K562 (cell line): ENCODE data around the gene CNOT2. TPM values are rescaled to one million over a fixed set of nuclear protein-coding genes. Genes with fewer than 3 reads are reported as not detected.

Source experiments
- AFF1 ChIP-seq, 2 experiments: fragments of 450-650 bp; IDR thresholded peaks; 2 replicates each; pipeline ENCODE4 v1.6.1; 2018; ENCODE audit warnings: mild to moderate bottlenecking in 2 of 2, low read depth in 1 of 2; ENCODE audit not compliant: partially characterized antibody in 2 of 2
- ARID3B ChIP-seq: fragments of 250-450 bp; sonication (Bioruptor Pico); IDR thresholded peaks from 2 replicates; pipeline ENCODE4 v1.4.0; 2020; ENCODE audit warnings: borderline replicate concordance
- CEBPZ ChIP-seq: fragments of 150-350 bp; IDR thresholded peaks from 2 replicates; pipeline ENCODE4 v1.6.1; 2014; ENCODE audit warnings: low read depth, mild to moderate bottlenecking, low read length, borderline replicate concordance
- KLF1 ChIP-seq: fragments of 450-650 bp; IDR thresholded peaks from 2 replicates; pipeline ENCODE4 v1.6.1; 2016; ENCODE audit warnings: missing genetic modification characterization, missing compliant biosample characterization
- MTF1 ChIP-seq: fragments of 250-450 bp; sonication (Bioruptor Pico); IDR thresholded peaks from 2 replicates; pipeline ENCODE4 v1.9.0; 2021; ENCODE audit warnings: moderate library complexity, mild to moderate bottlenecking, inconsistent platforms, borderline replicate concordance
- NEUROD1 ChIP-seq: fragments of 150-350 bp; IDR thresholded peaks from 2 replicates; pipeline ENCODE4 v1.6.1; 2014; ENCODE audit warnings: borderline replicate concordance, low read length, low read depth; ENCODE audit not compliant: partially characterized antibody
- NKRF ChIP-seq: fragments of 450-650 bp; IDR thresholded peaks from 2 replicates; pipeline ENCODE4 v1.6.1; 2016; ENCODE audit warnings: borderline replicate concordance
- NR4A1 ChIP-seq, 2 experiments: fragments of 250-450 bp in 1 of 2; fragments of 450-650 bp in 1 of 2; sonication (Bioruptor Pico) in 1 of 2; IDR thresholded peaks; 2 replicates each; pipeline versions ENCODE4 v1.4.0 to v1.6.1; 2016 to 2020; ENCODE audit warnings: mild to moderate bottlenecking in 2 of 2, missing compliant biosample characterization in 1 of 2, missing genetic modification characterization in 1 of 2, moderate library complexity in 1 of 2
- PHF8 ChIP-seq: fragments of 200-600 bp; sonication (generic); IDR thresholded peaks from 2 replicates; pipeline ENCODE4 v1.6.1; 2012; ENCODE audit warnings: mixed run types, mild to moderate bottlenecking, inconsistent platforms, low read length, moderate library complexity, borderline replicate concordance
- PTBP1 ChIP-seq: fragments of 200-400 bp; formaldehyde crosslinking; IDR thresholded peaks from 2 replicates; pipeline ENCODE4 v1.6.1; 2017; ENCODE audit warnings: low read depth, low read length
- SNRNP70 ChIP-seq: fragments of 200-400 bp; formaldehyde crosslinking; optimal IDR thresholded peaks from 2 replicates; pipeline ENCODE3; 2017; ENCODE audit warnings: low read depth, low read length
- ZNF184 ChIP-seq: sonication (generic); formaldehyde crosslinking; IDR thresholded peaks from 2 replicates; pipeline ENCODE4 v1.5.0; 2020; ENCODE audit warnings: missing genetic modification reagents
- polyA plus RNA-seq, 8 experiments: library from polyadenylated mRNA; depleted of rRNA in 4 of 8; stranded (reverse) in 5 of 8; unstranded in 3 of 8; fragments of >200 nt; fragmentation: Nextera tagmentation in 2 of 8; fragmentation: Illumina TruSeq in 1 of 8; extraction: Ambion mirVana in 2 of 8; extraction: Trizol in 1 of 8; gene quantifications; 2 replicates each; pipeline versions ENCODE4 v1.2.1 to v1.2.3, GENCODE V29; 2011 to 2014; ENCODE audit warnings: inconsistent platforms in 1 of 8, missing spikeins in 1 of 8
- total RNA-seq, 7 experiments: library from RNA; depleted of rRNA in 6 of 7; stranded (reverse); fragments of >200 nt in 6 of 7; fragmentation: Illumina TruSeq in 2 of 7; extraction: Trizol in 2 of 7; gene quantifications; 2 replicates each; pipeline versions ENCODE4 v1.2.1 to v1.2.3, GENCODE V29; 2011 to 2021; ENCODE audit warnings: low replicate concordance in 1 of 7

Gene CNOT2
- total and polyA plus RNA-seq, 9 of the 15 experiments (the other 6 are each of a cell fraction or from before 2014, with no cell fraction given), result 43.6 to 119 (median 84.4) TPM

- TF ChIP-seq NEUROD1, result peak; percentile 64
- TF ChIP-seq MTF1, result no peak
- 0 out of 2 replicates have a peak, but pooled peaks have one; percentile 26 for TF ChIP-seq KLF1 (tag)
- no peak for TF ChIP-seq SNRNP70
- no peak for TF ChIP-seq CEBPZ
- TF ChIP-seq AFF1 (IDR thresholded peaks at IDR 0.05; ENCODE audit: low read depth in 1 of 2, partially characterized antibody in 2 of 2), result peak in 1 of 2 experiments; percentile 68
- TF ChIP-seq NKRF, result peak; percentile 56; the same call in 1 of the 2 replicates
- no peak for TF ChIP-seq PTBP1
- no peak for TF ChIP-seq ZNF184 (CRISPR knock-in tag)
- TF ChIP-seq ARID3B, result no peak; the same call in 1 of the 2 replicates
- peak; percentile 92 for TF ChIP-seq PHF8
- TF ChIP-seq NR4A1 (CRISPR knock-in tag; IDR thresholded peaks at IDR 0.05), result no peak
- no peak; the same call in 1 of the 2 replicates for TF ChIP-seq NR4A1 (tag; IDR thresholded peaks at IDR 0.05)
These were observed at the start of gene CNOT2 (continued) for GRCh38 chr12:70242695-70243509.
